ENCODE measurements around the gene RAB5B. TPM values are rescaled to one million over a fixed set of nuclear protein-coding genes. Genes with fewer than 3 reads are reported as not detected.

Gene RAB5B
- total and polyA plus RNA-seq, 10 of the 15 experiments (the other 5 are each of a cell fraction or from before 2014, with no cell fraction given), result 7.5 to 149 (median 37.8) TPM

GRCh38 chr12:56037161-56037560 lies 63.3 kb downstream of the RAB5B start:
- in situ Hi-C loops (cut with MboI) (no loop called here), intact Hi-C loops (cut with micrococcal nuclease; ENCODE audit: unreplicated experiment) (no loop called here)
- CTCF ChIA-PET, result interaction anchor here (0.5 to 5.0 kb wide), 6 partner anchors 23 to 298 kb away, joined by 3 to 64 read pairs (median 4); partner anchors contain the start of gene SUOX
- 6% methylated on average over 2 of the region's 2 CpGs for WGBS (ENCODE audit: insufficient coverage, insufficient replicate concordance, low lambda C conversion rate, missing lambda C conversion rate)
- FAIRE-seq, result no peak
- no peaks in the 10 kb centered on the region for H3K36me3 ChIP-seq (ENCODE audit: control insufficient read depth in 2 of 2, insufficient read depth in 2 of 2, low read length in 1 of 2)
- H3K9me3 ChIP-seq (replicated peaks; ENCODE audit: control insufficient read depth, insufficient read depth, low read length), result no peaks in the 10 kb centered on the region
- no TSS peak for BruUV-seq (replicated peaks)
- peaks cover 6% of the 10 kb centered on the region for H3K4me1 ChIP-seq (ENCODE audit: control insufficient read depth, insufficient read depth, low read length)
- no peak overlapping the region for H3K4me2 ChIP-seq (ENCODE audit: control insufficient read depth, insufficient read depth)
- SMC1A ChIA-PET (ENCODE audit: uncharacterized antibody, unreplicated experiment), result interaction anchor here (1.4 to 5.0 kb wide), 2 partner anchors 41 to 298 kb away, joined by 7 to 52 read pairs; partner anchors contain the start of gene SUOX
- TF ChIP-seq STAT3 (IDR thresholded peaks at IDR 0.05; ENCODE audit: low read depth, low read length), result no peak
- no peak for TF ChIP-seq GATAD2B (conservative IDR thresholded peaks at IDR 0.05; ENCODE audit: low read depth)
- no peak for TF ChIP-seq YY1 (IDR thresholded peaks at IDR 0.05; ENCODE audit: low read depth, low read length)
- no peak for TF ChIP-seq TBL1XR1 (IDR thresholded peaks at IDR 0.05; ENCODE audit: low read depth, low read length)
- no peak for TF ChIP-seq HDAC6 (IDR thresholded peaks at IDR 0.05; ENCODE audit: unreplicated experiment)
- TF ChIP-seq NFYA (IDR thresholded peaks at IDR 0.05; ENCODE audit: borderline replicate concordance, low read depth, low read length), result no peak
- TF ChIP-seq, protein P1, sequence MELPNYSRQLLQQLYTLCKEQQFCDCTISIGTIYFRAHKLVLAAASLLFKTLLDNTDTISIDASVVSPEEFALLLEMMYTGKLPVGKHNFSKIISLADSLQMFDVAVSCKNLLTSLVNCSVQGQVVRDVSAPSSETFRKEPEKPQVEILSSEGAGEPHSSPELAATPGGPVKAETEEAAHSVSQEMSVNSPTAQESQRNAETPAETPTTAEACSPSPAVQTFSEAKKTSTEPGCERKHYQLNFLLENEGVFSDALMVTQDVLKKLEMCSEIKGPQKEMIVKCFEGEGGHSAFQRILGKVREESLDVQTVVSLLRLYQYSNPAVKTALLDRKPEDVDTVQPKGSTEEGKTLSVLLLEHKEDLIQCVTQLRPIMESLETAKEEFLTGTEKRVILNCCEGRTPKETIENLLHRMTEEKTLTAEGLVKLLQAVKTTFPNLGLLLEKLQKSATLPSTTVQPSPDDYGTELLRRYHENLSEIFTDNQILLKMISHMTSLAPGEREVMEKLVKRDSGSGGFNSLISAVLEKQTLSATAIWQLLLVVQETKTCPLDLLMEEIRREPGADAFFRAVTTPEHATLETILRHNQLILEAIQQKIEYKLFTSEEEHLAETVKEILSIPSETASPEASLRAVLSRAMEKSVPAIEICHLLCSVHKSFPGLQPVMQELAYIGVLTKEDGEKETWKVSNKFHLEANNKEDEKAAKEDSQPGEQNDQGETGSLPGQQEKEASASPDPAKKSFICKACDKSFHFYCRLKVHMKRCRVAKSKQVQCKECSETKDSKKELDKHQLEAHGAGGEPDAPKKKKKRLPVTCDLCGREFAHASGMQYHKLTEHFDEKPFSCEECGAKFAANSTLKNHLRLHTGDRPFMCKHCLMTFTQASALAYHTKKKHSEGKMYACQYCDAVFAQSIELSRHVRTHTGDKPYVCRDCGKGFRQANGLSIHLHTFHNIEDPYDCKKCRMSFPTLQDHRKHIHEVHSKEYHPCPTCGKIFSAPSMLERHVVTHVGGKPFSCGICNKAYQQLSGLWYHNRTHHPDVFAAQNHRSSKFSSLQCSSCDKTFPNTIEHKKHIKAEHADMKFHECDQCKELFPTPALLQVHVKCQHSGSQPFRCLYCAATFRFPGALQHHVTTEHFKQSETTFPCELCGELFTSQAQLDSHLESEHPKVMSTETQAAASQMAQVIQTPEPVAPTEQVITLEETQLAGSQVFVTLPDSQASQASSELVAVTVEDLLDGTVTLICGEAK (IDR thresholded peaks at IDR 0.05; ENCODE audit: borderline replicate concordance), result no peak
- TF ChIP-seq YBX1 (IDR thresholded peaks at IDR 0.05), result no peak
- no peak for TF ChIP-seq ETV6 (conservative IDR thresholded peaks at IDR 0.05 in 1 of 2, IDR thresholded peaks at IDR 0.05 in 1 of 2; ENCODE audit: borderline replicate concordance in 1 of 2, low read depth in 1 of 2)
- no peak for TF ChIP-seq CBX5 (IDR thresholded peaks at IDR 0.05; ENCODE audit: low read depth)
- TF ChIP-seq IKZF2 (IDR thresholded peaks at IDR 0.05), result no peak
- TF ChIP-seq, protein P2, sequence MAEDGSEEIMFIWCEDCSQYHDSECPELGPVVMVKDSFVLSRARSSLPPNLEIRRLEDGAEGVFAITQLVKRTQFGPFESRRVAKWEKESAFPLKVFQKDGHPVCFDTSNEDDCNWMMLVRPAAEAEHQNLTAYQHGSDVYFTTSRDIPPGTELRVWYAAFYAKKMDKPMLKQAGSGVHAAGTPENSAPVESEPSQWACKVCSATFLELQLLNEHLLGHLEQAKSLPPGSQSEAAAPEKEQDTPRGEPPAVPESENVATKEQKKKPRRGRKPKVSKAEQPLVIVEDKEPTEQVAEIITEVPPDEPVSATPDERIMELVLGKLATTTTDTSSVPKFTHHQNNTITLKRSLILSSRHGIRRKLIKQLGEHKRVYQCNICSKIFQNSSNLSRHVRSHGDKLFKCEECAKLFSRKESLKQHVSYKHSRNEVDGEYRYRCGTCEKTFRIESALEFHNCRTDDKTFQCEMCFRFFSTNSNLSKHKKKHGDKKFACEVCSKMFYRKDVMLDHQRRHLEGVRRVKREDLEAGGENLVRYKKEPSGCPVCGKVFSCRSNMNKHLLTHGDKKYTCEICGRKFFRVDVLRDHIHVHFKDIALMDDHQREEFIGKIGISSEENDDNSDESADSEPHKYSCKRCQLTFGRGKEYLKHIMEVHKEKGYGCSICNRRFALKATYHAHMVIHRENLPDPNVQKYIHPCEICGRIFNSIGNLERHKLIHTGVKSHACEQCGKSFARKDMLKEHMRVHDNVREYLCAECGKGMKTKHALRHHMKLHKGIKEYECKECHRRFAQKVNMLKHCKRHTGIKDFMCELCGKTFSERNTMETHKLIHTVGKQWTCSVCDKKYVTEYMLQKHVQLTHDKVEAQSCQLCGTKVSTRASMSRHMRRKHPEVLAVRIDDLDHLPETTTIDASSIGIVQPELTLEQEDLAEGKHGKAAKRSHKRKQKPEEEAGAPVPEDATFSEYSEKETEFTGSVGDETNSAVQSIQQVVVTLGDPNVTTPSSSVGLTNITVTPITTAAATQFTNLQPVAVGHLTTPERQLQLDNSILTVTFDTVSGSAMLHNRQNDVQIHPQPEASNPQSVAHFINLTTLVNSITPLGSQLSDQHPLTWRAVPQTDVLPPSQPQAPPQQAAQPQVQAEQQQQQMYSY (CRISPR knock-in tag; IDR thresholded peaks at IDR 0.05), result no peak
- no peak for TF ChIP-seq TARDBP (IDR thresholded peaks at IDR 0.05; ENCODE audit: borderline replicate concordance)
- no peak for TF ChIP-seq STAT1 (conservative IDR thresholded peaks at IDR 0.05)
- TF ChIP-seq JUNB (IDR thresholded peaks at IDR 0.05), result no peak
- TF ChIP-seq ATF7 (IDR thresholded peaks at IDR 0.05; ENCODE audit: low read depth), result no peak
- TF ChIP-seq TCF7 (IDR thresholded peaks at IDR 0.05; ENCODE audit: borderline replicate concordance), result no peak
- no peak for TF ChIP-seq ZNF274 (IDR thresholded peaks at IDR 0.05; ENCODE audit: insufficient read depth, insufficient read length)
- H3K27me3 ChIP-seq (replicated peaks in 1 of 2; ENCODE audit: control insufficient read depth in 2 of 2, insufficient read depth in 2 of 2, low read length in 1 of 2), result no peaks in the 10 kb centered on the region
- H2AFZ ChIP-seq (ENCODE audit: control insufficient read depth, low read depth, low read length), result peak overlapping the region; percentile 7; the same call in 1 of the 2 replicates
- no peak overlapping the region for H3K27ac ChIP-seq (ENCODE audit: control insufficient read depth, insufficient read depth)
- RAD21 ChIA-PET (ENCODE audit: unreplicated experiment), result interaction anchor here (0.6 to 1.5 kb wide), 5 partner anchors 40 to 299 kb away, joined by 3 to 6 read pairs (median 4); partner anchors contain the start of gene SUOX
- POLR2A ChIA-PET, result interaction anchor here (0.6 to 1.3 kb wide), 4 partner anchors 40 to 318 kb away, joined by 3 to 4 read pairs (median 3); partner anchors contain the start of genes DGKA, RPL41 and SUOX
- no peak for ATAC-seq
- H3K79me2 ChIP-seq (ENCODE audit: control insufficient read depth, insufficient read depth, low read length), result peaks cover 4% of the 10 kb centered on the region
- H3K4me3 ChIP-seq, result no peak overlapping the region
- DNase-seq (ENCODE audit: low read depth, low spot score), result no peak
- H4K20me1 ChIP-seq (ENCODE audit: control insufficient read depth, insufficient read depth), result no peaks in the 10 kb centered on the region
- H3K9ac ChIP-seq (ENCODE audit: control insufficient read depth, insufficient read depth, low read length), result no peak overlapping the region
